HG03460 (cell line): ENCODE data around the gene SBK2.

Experiments used
- ATAC-seq: cut with Tn5 transposase; IDR thresholded peaks from one replicate; pipeline ENCODE4 v1.9.1; 2021; ENCODE audit not compliant: unreplicated experiment

Gene SBK2

GRCh38 chr19:55559684-55560083 lies 22.8 kb upstream of the SBK2 start:
- no peak for ATAC-seq

- no peak for ATAC-seq
Measured at GRCh38 chr19:55554741-55555152, 17.8 kb upstream of the SBK2 start.

DNA sequence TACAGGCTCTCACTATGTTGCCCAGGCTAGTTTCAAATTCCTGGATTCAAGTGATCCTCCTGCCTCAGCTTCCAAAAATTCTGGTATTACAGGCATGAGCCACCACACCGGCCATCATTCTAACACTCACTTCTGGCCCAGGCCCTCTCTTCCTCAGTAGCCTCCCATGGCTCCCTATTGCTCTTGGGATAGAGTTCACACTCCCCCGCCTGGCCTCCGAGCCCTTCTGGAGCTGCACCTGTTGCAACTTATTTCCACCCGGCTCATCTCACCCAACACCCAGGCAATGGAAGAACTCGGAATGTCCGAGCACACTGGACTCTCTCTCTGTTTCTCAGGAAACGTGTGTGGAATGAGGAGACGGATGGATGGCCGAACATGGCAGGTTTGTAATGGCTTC lies 17.4 kb upstream of the SBK2 start:
- no peak for ATAC-seq

GRCh38 chr19:55553217-55554182 lies 16.6 kb upstream of the SBK2 start:
- ATAC-seq: no peak

DNA sequence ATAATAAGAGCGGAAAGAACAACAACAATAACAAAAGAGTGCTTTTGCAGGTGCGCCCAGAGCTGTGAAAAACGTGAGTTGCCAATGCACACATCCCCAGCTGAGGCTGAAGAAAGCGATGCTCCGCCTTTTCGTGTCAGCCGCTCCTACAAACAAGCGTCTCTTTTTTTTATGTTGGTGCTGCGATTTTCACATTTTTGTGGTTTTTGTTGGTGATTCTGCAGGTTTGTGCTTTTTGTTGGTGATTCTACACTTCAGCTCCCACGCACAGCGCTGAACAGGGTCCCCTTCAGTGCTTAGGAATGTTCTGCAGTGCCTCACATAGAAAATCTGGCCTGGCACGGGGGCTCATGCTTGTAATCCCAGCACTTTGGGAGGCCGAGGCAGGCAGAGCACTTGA lies 15.7 kb upstream of the SBK2 start:
- no peak for ATAC-seq

DNA sequence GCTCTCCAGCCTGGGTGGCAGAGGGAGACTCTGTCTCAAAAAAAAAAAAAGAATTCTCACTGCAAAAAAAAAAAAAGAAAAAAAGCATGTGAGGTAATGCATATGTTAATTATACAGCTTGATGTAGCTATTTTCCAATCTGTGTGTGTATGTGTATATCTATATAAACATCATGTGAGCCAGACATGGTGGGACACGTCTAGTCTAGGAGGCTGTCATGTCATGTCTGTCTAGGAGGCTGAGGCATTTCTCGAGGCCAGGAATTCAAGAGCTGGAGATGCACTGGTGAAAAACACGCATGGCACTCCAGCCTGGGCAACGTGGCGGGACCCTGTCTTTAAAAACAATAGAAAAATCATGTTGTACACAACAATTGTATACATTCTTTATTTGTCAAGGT lies 15.3 kb upstream of the SBK2 start:
- no peak for ATAC-seq

DNA sequence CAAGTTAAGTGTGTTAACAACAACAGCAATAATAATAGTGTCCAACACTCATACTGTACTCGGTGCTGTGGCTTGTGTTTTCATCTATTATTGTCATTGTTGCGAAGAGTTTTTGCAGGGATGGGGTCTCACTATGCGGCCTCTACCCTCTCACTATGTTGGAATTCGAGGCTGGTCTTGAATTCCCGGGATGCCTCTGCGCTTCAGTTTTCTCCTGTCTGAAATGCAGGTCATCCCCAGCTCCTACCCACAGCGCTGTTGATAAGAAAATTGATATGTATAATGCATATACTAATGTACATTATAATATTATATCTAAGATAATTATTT lies 13.4 kb upstream of the SBK2 start:
- ATAC-seq: no peak

- no peak for ATAC-seq
Measured at GRCh38 chr19:55549500-55550320, 12.8 kb upstream of the SBK2 start.

DNA sequence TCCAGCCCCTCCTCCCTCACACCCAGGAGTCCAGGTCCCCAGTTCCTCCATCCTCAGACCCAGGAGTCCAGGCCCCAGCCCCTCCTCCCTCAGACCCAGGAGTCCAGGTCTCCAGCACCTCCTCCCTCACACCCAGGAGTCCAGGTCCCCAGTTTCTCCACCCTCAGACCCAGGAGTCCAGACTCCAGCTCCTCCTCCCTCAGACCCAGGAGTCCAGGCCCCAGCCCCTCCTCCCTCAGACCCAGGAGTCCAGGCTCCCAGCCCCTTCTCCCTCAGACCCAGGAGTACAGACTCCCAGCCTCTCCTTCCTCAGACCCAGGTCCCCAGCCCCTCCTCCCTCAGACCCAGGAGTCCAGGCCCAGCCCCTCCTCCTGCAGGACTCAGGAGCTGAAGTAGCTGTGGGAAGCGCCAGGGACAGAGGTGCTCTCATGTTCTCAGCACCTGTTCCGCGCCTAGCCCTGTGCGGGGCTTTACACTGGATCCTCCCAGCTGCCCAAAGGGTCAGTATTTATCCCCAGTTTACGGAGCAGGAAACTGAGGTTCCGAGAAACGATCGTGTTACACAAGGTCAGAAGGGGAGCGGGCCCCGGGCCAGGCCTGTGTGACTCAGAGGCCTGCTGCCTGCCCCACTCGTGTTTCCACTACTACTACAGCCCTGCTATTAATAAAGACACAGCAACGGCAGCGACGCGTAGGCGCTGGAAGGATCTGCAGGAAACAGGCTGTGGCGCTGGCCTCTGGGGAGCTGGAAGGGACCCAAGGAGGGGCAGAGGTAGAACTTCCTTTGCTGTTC lies 10.1 kb upstream of the SBK2 start:
- ATAC-seq: no peak

DNA sequence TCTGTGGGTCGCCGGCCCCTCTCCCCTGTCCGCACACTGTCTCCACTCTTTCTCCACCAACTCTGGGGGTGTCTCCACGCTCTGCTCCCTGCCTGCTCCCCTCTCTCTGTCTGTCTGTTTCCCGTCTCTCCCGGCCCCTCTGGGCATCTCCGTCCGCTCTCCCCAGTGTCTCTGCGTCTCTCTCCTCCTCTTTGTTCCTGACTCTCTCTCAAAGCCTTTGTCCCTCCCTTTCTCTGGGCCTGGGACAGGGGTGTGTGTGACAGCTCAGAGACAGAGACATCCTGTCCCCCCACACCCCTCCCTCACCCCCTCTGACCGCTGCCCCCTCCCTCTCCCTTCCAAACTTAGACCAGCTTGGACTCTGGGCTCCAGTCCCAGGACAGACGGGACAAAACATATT lies 9.1 kb upstream of the SBK2 start:
- ATAC-seq: no peak

- ATAC-seq: no peak
Measured at GRCh38 chr19:55545443-55545842, 8.5 kb upstream of the SBK2 start, which contains the start of gene SBK3. Gene SBK3, minus strand, starts transcription at chr19:55545543. Its CDS starts 0 bp downstream, at chr19:55545543.

DNA sequence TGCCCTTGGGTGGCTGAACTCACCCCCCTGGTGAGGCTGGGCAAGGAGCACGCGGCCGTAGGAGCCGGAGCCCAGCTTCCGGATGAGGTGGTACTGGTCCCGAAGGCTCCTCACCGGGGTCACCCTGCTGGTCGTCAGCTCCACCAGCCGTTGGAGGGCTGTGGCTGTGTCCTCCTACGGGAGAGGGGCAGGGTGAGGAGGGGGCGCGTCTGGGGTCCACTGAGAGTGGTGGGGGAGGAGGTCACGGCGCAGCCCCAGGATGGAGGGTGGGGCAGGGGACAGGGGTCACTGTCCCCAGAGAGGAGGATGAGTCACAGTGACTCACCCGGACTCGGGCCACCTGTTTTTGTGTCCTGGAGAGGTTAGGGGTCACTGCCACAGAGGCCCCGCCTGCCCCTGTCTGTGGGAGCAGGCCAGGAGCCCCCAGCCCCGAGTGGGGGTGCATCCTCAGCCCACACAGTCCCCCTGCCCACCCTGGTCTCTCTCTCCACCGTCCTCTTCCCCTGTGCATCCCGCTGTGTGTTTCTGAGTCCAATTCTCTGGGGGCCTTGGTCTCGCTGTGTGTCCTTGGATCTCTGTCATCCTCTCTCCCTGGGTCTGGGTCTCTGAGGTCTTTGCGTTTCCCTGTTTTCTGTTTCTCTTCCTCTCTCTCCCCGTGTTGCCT lies 8.0 kb upstream of the SBK2 start:
- no peak for ATAC-seq

DNA sequence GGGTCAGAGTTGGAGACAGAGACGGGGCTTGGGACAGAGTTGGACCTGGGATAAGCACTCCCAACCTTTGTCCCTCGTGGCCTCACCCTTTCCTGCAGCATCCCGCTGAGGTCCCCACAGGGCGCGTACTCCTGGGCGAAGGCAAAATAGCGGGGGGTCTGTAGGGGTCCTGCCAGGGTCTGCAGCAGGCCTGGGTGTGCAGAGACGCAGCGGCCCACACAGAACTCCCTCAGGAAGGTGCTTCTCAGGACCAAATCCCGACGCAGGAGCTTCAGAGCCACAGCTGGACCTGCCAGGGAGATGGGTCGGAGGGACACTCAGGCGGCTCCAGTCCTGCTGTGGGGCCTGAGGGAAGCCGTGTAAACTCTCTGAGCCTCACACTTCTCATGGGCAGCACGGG lies 7.1 kb upstream of the SBK2 start:
- ATAC-seq: no peak

GRCh38 chr19:55543567-55543966 lies 6.6 kb upstream of the SBK2 start:
- no peak for ATAC-seq

- no peak for ATAC-seq
Measured at GRCh38 chr19:55542292-55542855, 5.4 kb upstream of the SBK2 start.

GRCh38 chr19:55541091-55541490 lies 4.2 kb upstream of the SBK2 start:
- ATAC-seq: no peak

DNA sequence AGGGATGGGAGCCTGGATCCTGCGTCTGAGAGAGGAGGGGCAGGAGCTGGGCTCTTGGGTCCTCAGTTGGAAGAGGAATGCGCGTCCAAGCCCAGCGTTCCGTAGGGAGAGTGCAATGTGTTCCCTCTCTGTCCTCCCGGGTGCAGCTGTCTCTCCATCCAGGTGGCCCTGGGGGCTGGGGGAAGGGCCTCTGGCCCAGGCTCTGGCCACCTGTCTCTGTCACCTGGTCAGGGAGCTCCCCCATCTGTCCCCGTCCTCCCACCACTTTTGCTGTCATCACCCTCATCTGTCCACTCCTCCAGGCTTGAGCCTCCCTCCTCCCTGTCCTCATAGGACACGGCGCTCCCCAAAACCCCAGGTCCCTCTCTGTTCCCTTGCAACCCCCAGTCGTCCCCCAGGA lies 3.7 kb upstream of the SBK2 start:
- no peak for ATAC-seq

DNA sequence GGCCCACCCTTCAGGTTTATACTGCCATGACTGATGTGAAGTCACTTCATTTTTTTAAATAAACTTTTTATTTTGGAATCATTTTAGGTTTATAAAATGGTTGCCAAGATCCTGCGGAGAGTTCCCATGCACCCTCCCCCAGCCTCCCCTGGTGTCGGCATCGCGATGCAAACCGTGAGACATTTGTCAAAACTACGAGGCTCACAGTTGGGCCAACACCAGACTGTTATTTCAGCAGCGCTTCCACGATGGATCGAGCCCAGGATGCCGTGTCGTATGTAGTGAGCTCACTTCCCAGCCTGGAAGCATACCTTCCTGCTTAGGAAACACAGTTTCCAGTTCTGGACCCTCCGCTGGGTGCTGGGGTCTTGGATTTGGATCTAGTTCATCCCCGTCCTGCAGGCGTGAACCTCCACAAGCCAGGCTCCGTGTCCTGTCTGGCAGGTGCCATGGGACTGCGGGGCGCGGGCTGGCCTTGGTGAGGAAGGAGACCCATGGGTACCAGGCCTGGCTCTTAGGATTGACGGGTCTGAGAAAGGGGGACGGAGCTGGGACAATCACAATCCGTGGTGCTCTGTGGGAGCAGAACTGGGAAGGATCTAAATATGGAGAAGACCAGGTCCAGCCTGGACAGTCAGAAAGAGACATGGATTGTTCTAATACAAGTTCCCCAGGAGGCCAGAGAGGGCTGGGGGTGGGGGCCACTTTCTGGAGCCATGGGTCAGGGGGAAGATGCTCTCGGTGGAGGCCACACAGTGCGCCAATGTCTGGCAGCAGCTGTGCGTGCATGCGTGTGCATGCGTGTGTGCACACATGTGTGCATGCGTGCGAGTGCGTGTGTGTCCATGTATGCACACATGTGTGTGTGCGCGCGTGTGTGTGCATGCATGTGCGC lies 2.4 kb upstream of the SBK2 start:
- ATAC-seq: no peak

DNA sequence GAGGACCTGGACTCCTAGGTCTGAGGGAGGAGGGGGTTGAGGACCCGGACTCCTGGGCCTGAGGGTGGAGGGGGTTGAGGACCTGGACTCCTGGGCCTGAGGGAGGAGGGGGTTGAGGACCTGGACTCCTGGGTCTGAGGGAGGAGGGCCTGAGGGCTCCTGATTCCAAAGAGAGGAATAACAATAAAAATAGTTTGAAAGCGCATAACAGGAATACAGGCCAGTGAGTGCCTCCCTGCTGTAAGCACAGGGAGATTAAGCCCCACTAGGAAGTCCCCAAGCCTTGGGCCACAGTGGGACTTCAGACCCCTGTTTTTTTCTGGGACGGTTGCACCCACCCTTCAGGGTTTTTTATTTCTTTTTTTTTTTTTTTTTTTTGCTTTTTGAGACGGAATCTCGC lies 1.2 kb upstream of the SBK2 start:
- ATAC-seq: no peak
